Calu3 (cell line): ENCODE results near the gene FTCDNL1. TPM values are rescaled to one million over a fixed set of nuclear protein-coding genes. Genes with fewer than 3 reads are reported as not detected.

Source experiments
- BruUV-seq: library from RNA; stranded (reverse); fragments of 400-500 nt; replicated peaks from 2 replicates; lab custom pipeline; 2021; lab: Mats Ljungman, UMichigan
- CTCF ChIA-PET: fragments of 300-600 bp; sonication (Branson Sonifier 250); formaldehyde crosslinking; loops from one replicate; lab custom pipeline; 2022; ENCODE audit warnings: antibody characterized with exemption; lab: Charles Lee
- DNase-seq: peaks from one replicate; pipeline ENCODE4 v3.0.0; 2022
- H3K27ac Mint-ChIP-seq: one replicate; pipeline ENCODE4 v1.8.0; 2022; ENCODE audit warnings: mixed read lengths; ENCODE audit not compliant: unreplicated experiment
- H3K27me3 Mint-ChIP-seq: one replicate; pipeline ENCODE4 v1.8.0; 2022; ENCODE audit warnings: mixed read lengths; ENCODE audit not compliant: unreplicated experiment
- H3K36me3 Mint-ChIP-seq: one replicate; pipeline ENCODE4 v1.8.0; 2022; ENCODE audit warnings: mild to moderate bottlenecking, moderate library complexity, mixed read lengths; ENCODE audit not compliant: insufficient read depth, unreplicated experiment
- H3K4me1 Mint-ChIP-seq: one replicate; pipeline ENCODE4 v1.8.0; 2022; ENCODE audit warnings: mild to moderate bottlenecking, low read depth, mixed read lengths; ENCODE audit not compliant: unreplicated experiment
- H3K4me3 Mint-ChIP-seq: one replicate; pipeline ENCODE4 v1.8.0; 2022; ENCODE audit warnings: mild to moderate bottlenecking, low read depth, moderate library complexity, mixed read lengths; ENCODE audit not compliant: unreplicated experiment
- H3K9me3 Mint-ChIP-seq: one replicate; pipeline ENCODE4 v1.8.0; 2022; ENCODE audit warnings: low read depth, mixed read lengths; ENCODE audit not compliant: unreplicated experiment
- intact Hi-C: fragments of 100-400 bp; cut with micrococcal nuclease; formaldehyde crosslinking; loops from one replicate; pipeline ENCODE4 v1.10.0; 2022; ENCODE audit not compliant: unreplicated experiment
- total RNA-seq: library from RNA; stranded (reverse); gene quantifications from 2 replicates; pipeline ENCODE4 v1.2.3, GENCODE V29; 2022
- TF ChIP-seq, protein P1 (sequence below): fragments of 200-600 bp; IDR thresholded peaks from one replicate; pipeline ENCODE4 v1.8.0; 2022; ENCODE audit warnings: antibody characterized with exemption; ENCODE audit not compliant: unreplicated experiment

The FTCDNL1 gene
- total RNA-seq, 1 experiment from 2014 or later: 1.9 TPM

- H3K27ac Mint-ChIP-seq: no peak overlapping the region
- H3K9me3 Mint-ChIP-seq: no peaks in the 10 kb centered on the region
- peaks cover 8% of the 10 kb centered on the region for H3K4me1 Mint-ChIP-seq
- no TSS peak for BruUV-seq
- H3K4me3 Mint-ChIP-seq: no peak overlapping the region
- no peaks in the 10 kb centered on the region for H3K36me3 Mint-ChIP-seq
- H3K27me3 Mint-ChIP-seq: no peaks in the 10 kb centered on the region
- intact Hi-C loops: no loop called here
- DNase-seq: no peak
- CTCF ChIA-PET: no interaction called here
- TF ChIP-seq, protein P1, sequence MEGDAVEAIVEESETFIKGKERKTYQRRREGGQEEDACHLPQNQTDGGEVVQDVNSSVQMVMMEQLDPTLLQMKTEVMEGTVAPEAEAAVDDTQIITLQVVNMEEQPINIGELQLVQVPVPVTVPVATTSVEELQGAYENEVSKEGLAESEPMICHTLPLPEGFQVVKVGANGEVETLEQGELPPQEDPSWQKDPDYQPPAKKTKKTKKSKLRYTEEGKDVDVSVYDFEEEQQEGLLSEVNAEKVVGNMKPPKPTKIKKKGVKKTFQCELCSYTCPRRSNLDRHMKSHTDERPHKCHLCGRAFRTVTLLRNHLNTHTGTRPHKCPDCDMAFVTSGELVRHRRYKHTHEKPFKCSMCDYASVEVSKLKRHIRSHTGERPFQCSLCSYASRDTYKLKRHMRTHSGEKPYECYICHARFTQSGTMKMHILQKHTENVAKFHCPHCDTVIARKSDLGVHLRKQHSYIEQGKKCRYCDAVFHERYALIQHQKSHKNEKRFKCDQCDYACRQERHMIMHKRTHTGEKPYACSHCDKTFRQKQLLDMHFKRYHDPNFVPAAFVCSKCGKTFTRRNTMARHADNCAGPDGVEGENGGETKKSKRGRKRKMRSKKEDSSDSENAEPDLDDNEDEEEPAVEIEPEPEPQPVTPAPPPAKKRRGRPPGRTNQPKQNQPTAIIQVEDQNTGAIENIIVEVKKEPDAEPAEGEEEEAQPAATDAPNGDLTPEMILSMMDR: no peak
These were observed 32.2 kb downstream of the FTCDNL1 start for GRCh38 chr2:199818754-199819153.

DNA sequence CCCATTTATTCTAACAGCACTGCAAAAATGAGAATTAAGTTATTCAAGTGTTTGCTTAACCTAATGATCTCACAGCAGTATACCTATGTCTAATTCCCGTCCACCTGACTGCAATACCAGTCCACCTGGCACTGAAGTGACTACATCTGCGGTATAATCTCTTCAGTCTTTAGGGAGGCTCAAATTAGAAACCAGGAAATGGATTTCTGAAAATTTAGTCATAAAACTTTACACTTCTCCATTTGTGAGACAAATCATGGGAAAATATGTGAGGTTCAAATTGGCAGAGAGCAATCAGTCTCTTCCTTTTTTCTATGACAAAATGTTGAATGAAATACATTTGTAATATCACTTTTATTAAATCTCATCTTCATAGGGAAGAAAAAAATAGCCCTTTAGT lies 33.0 kb downstream of the FTCDNL1 start:
- no TSS peak for BruUV-seq
- Mint-ChIP-seq H3K9me3 (no peaks in the 10 kb centered on the region), H3K4me3 (no peak overlapping the region), H3K36me3 (no peaks in the 10 kb centered on the region), H3K27ac (no peak overlapping the region), H3K4me1 (peaks cover 8% of the 10 kb centered on the region), H3K27me3 (no peaks in the 10 kb centered on the region)
- intact Hi-C loops: no loop called here
- TF ChIP-seq, protein P1: no peak
- no peak for DNase-seq
- CTCF ChIA-PET: no interaction called here

DNA sequence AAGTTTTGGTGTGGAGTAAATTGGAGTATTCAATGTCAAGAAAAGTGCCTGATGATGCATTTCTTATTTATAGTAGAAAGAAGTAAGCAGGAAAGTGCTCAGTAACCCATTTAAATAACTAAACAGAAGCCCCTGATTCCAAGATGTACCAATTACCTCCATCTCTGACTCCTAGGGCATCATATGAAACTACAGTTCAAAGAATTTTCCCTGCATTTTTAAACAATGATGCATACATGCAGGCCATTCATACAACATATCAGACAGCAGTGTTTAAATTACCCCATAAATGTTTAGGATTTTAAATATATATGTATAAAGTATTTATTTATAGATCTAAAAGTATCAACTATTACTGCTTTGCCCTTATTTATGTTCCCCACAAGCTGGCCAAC lies 36.2 kb downstream of the FTCDNL1 start:
- TF ChIP-seq, protein P1: no peak
- DNase-seq: no peak
- Mint-ChIP-seq H3K27ac (no peak overlapping the region), H3K9me3 (no peaks in the 10 kb centered on the region), H3K4me1 (peaks cover 8% of the 10 kb centered on the region), H3K4me3 (no peak overlapping the region), H3K36me3 (no peaks in the 10 kb centered on the region), H3K27me3 (no peaks in the 10 kb centered on the region)
- intact Hi-C loops: no loop called here
- CTCF ChIA-PET: no interaction called here
- BruUV-seq: no TSS peak

- no peak for DNase-seq
- Mint-ChIP-seq H3K27me3 (no peaks in the 10 kb centered on the region), H3K4me1 (peaks cover 5% of the 10 kb centered on the region), H3K9me3 (no peaks in the 10 kb centered on the region), H3K4me3 (no peak overlapping the region), H3K36me3 (no peaks in the 10 kb centered on the region), H3K27ac (no peak overlapping the region)
- no TSS peak for BruUV-seq
- TF ChIP-seq, protein P1: no peak
- intact Hi-C loops: no loop called here
- CTCF ChIA-PET: no interaction called here
These were observed 36.7 kb downstream of the FTCDNL1 start for GRCh38 chr2:199814101-199814816.
